ENCODE results near the gene SH2D3C. TPM values are rescaled to one million over a fixed set of nuclear protein-coding genes. Genes with fewer than 3 reads are reported as not detected.

SH2D3C gene
- total and polyA plus RNA-seq, 2 of the 8 experiments (the other 6 are each of a cell fraction or from before 2014, with no cell fraction given) = 6.4 to 8.1 TPM

DNA sequence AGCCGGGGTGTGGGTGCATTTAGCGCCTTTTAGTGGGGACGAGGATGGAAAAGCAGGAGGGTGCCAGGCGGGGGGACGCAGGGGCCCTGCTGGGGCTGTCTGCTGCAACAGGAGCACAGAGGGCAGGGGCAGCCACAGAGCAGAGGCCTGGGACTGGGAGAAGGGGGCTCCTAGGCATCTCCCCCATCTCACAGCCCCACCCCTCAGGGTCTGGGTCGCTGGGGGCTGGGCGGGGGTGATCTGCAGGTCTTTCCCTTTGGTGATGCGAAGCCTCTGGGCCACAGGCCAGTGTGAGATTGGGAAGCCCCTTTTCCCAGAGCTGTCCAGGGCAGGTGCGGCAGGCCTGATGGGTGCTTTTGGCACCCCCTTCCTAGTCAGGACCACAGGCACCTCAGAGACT is 48.2 kb downstream of the SH2D3C start (continued):
- TF ChIP-seq SAP30 (IDR thresholded peaks at IDR 0.05; ENCODE audit: insufficient read depth, insufficient replicate concordance, low read length) (no peak), EP300 (IDR thresholded peaks at IDR 0.05; ENCODE audit: borderline replicate concordance in 1 of 2, low read depth in 2 of 2, low read length in 2 of 2) (no peak), TEAD4 (IDR thresholded peaks at IDR 0.05; ENCODE audit: low read depth, low read length) (no peak), GTF2F1 (IDR thresholded peaks at IDR 0.05; ENCODE audit: borderline replicate concordance, low read depth, low read length) (no peak), CREB1 (IDR thresholded peaks at IDR 0.05) (no peak), KDM5A (IDR thresholded peaks at IDR 0.05; ENCODE audit: low read length) (no peak), CTBP2 (IDR thresholded peaks at IDR 0.05; ENCODE audit: borderline replicate concordance, insufficient read depth, insufficient read length, low read length) (no peak), CHD2 (IDR thresholded peaks at IDR 0.05; ENCODE audit: low read length) (no peak)
